ENCODE results near the gene RNPEPL1.

RNPEPL1 gene

GRCh38 chr2:240586198-240586918 is 18.1 kb downstream of the RNPEPL1 start, which contains the start of gene CAPN10 (continued):
- TF ChIP-seq ZNF24 (tag by site-specific recombination; IDR thresholded peaks at IDR 0.05) (no peak), ZNF561 (tag by site-specific recombination; IDR thresholded peaks at IDR 0.05; ENCODE audit: borderline replicate concordance) (0 out of 2 replicates have a peak, but pooled peaks have one; percentile 47), ZBTB8A (tag by site-specific recombination; IDR thresholded peaks at IDR 0.05) (no peak; the same call in 1 of the 2 replicates), ZFP37 (tag by site-specific recombination; IDR thresholded peaks at IDR 0.05) (0 out of 2 replicates have a peak, but pooled peaks have one; percentile 28), KLF1 (tag by site-specific recombination; IDR thresholded peaks at IDR 0.05) (no peak), ZNF76 (tag by site-specific recombination; IDR thresholded peaks at IDR 0.05; ENCODE audit: borderline replicate concordance, low read depth) (peak; percentile 99), ZNF140 (tag by site-specific recombination; IDR thresholded peaks at IDR 0.05) (no peak), EGR2 (tag by site-specific recombination; IDR thresholded peaks at IDR 0.05; ENCODE audit: low read depth) (0 out of 2 replicates have a peak, but pooled peaks have one; percentile 5), SP7 (tag by site-specific recombination; IDR thresholded peaks at IDR 0.05) (no peak), ZNF398 (tag by site-specific recombination; IDR thresholded peaks at IDR 0.05) (no peak), ZNF26 (tag by site-specific recombination; IDR thresholded peaks at IDR 0.05) (no peak), ZBTB1 (tag by site-specific recombination; IDR thresholded peaks at IDR 0.05) (no peak), HOXA7 (CRISPR knock-in tag; IDR thresholded peaks at IDR 0.05; ENCODE audit: borderline replicate concordance) (no peak), PRDM1 (tag by site-specific recombination; IDR thresholded peaks at IDR 0.05) (no peak), ZNF513 (tag by site-specific recombination; IDR thresholded peaks at IDR 0.05) (no peak), PRDM6 (tag by site-specific recombination; IDR thresholded peaks at IDR 0.05) (no peak), ZNF311 (tag by site-specific recombination; IDR thresholded peaks at IDR 0.05; ENCODE audit: borderline replicate concordance) (no peak), SCRT1 (tag by site-specific recombination; IDR thresholded peaks at IDR 0.05; ENCODE audit: borderline replicate concordance) (no peak), KLF7 (tag by site-specific recombination; IDR thresholded peaks at IDR 0.05; ENCODE audit: borderline replicate concordance) (no peak), SETDB1 (IDR thresholded peaks at IDR 0.05; ENCODE audit: insufficient read length, low read length) (no peak), ZNF184 (tag by site-specific recombination; IDR thresholded peaks at IDR 0.05) (no peak), ZNF362 (tag by site-specific recombination; IDR thresholded peaks at IDR 0.05) (no peak), MZF1 (tag by site-specific recombination; IDR thresholded peaks at IDR 0.05; ENCODE audit: borderline replicate concordance) (no peak), ZBTB6 (tag by site-specific recombination; IDR thresholded peaks at IDR 0.05) (no peak), HOXC10 (CRISPR knock-in tag; IDR thresholded peaks at IDR 0.05) (no peak), CTCF (tag by site-specific recombination; IDR thresholded peaks at IDR 0.05) (peak; percentile 14; the same call in 1 of the 2 replicates), ZNF580 (tag by site-specific recombination; IDR thresholded peaks at IDR 0.05) (no peak), YY2 (tag by site-specific recombination; IDR thresholded peaks at IDR 0.05) (peak; percentile 63; the same call in 1 of the 2 replicates), ZNF416 (tag by site-specific recombination; IDR thresholded peaks at IDR 0.05) (no peak)
